Measurements from ENCODE around the gene ATP1A2. TPM values are rescaled to one million over a fixed set of nuclear protein-coding genes. Genes with fewer than 3 reads are reported as not detected.

Gene ATP1A2
- total RNA-seq, 1 donor from 2014 or later: 5.6 TPM

GRCh38 chr1:160131803-160132565 lies 16.4 kb downstream of the ATP1A2 start:
- Histone ChIP-seq H3K4me3 (no peak overlapping the region), H3K9me3 (no peaks in the 10 kb centered on the region), H3K27ac (no peak overlapping the region), H3K36me3 (no peaks in the 10 kb centered on the region), H3K4me1 (no peaks in the 10 kb centered on the region), H3K27me3 (no peaks in the 10 kb centered on the region)
- intact Hi-C loops (cut with DNase I): no loop called here
- ATAC-seq: peak; percentile 62
- TF ChIP-seq CTCF (IDR thresholded peaks at IDR 0.05): no peak
- DNase-seq: peak; percentile 38

GRCh38 chr1:160133990-160134770 lies 18.6 kb downstream of the ATP1A2 start:
- intact Hi-C loops (cut with DNase I): no loop called here
- no peaks in the 10 kb centered on the region for H3K27me3 ChIP-seq
- no peaks in the 10 kb centered on the region for H3K36me3 ChIP-seq
- H3K27ac ChIP-seq: no peak overlapping the region
- TF ChIP-seq CTCF (IDR thresholded peaks at IDR 0.05): no peak
- no peaks in the 10 kb centered on the region for H3K9me3 ChIP-seq
- H3K4me1 ChIP-seq: no peaks in the 10 kb centered on the region
- ATAC-seq: no peak
- peak; percentile 40 for DNase-seq
- no peak overlapping the region for H3K4me3 ChIP-seq

- no peaks in the 10 kb centered on the region for H3K9me3 ChIP-seq
- DNase-seq (peak; percentile 56), ATAC-seq (peak; percentile 40)
- H3K27ac ChIP-seq: no peak overlapping the region
- intact Hi-C loops (cut with DNase I): no loop called here
- no peaks in the 10 kb centered on the region for H3K36me3 ChIP-seq
- no peak for TF ChIP-seq CTCF (IDR thresholded peaks at IDR 0.05)
- H3K4me1 ChIP-seq: no peaks in the 10 kb centered on the region
- H3K4me3 ChIP-seq: no peak overlapping the region
- H3K27me3 ChIP-seq: no peaks in the 10 kb centered on the region
These were observed 19.4 kb downstream of the ATP1A2 start for GRCh38 chr1:160134791-160135572.

- ATAC-seq (no peak), DNase-seq (peak; percentile 48)
- H3K27ac ChIP-seq: no peak overlapping the region
- no peak overlapping the region for H3K4me3 ChIP-seq
- no peaks in the 10 kb centered on the region for H3K4me1 ChIP-seq
- TF ChIP-seq CTCF (IDR thresholded peaks at IDR 0.05): no peak
- no peaks in the 10 kb centered on the region for H3K9me3 ChIP-seq
- intact Hi-C loops (cut with DNase I): no loop called here
- no peaks in the 10 kb centered on the region for H3K36me3 ChIP-seq
- no peaks in the 10 kb centered on the region for H3K27me3 ChIP-seq
These were observed 20.8 kb downstream of the ATP1A2 start for GRCh38 chr1:160136121-160136925.

GRCh38 chr1:160136926-160137200 lies 21.3 kb downstream of the ATP1A2 start:
- DNase-seq (no peak), ATAC-seq (no peak)
- H3K36me3 ChIP-seq: no peaks in the 10 kb centered on the region

More at GRCh38 chr1:160136926-160137200, 21.3 kb downstream of the ATP1A2 start:
- H3K9me3 ChIP-seq: no peaks in the 10 kb centered on the region
- no peak overlapping the region for H3K27ac ChIP-seq
- no peaks in the 10 kb centered on the region for H3K4me1 ChIP-seq
- H3K27me3 ChIP-seq: no peaks in the 10 kb centered on the region
- intact Hi-C loops (cut with DNase I): no loop called here
- no peak overlapping the region for H3K4me3 ChIP-seq
- TF ChIP-seq CTCF (IDR thresholded peaks at IDR 0.05): no peak
